Measurements from ENCODE around the gene SMCO2.

GRCh38 chr12:27499377-27499776, 52.8 kb downstream of the SMCO2 start:
- TF ChIP-seq CTCF (IDR thresholded peaks at IDR 0.05; ENCODE audit: low read depth, low read length, poor library complexity, severe bottlenecking) (no peak), EZH2phosphoT487 (IDR thresholded peaks at IDR 0.05; ENCODE audit: borderline replicate concordance, low read length) (no peak)
